Measurements from ENCODE around the gene NPFFR2.

The NPFFR2 gene

GRCh38 chr4:72031868-72032608 lies at the start of gene NPFFR2:
TSS of gene NPFFR2 (plus strand) at chr4:72032000. CDS start at chr4:72128592, 96,592 bp downstream.
- peaks cover 18% of the 10 kb centered on the region for H3K27me3 Mint-ChIP-seq
- H3K4me1 Mint-ChIP-seq (ENCODE audit: low read depth): no peaks in the 10 kb centered on the region
- H3K27ac Mint-ChIP-seq: no peak within 1 kb of the TSS
- H3K4me3 Mint-ChIP-seq: no peak within 1 kb of the TSS
- H3K9me3 Mint-ChIP-seq (ENCODE audit: low read depth): peaks cover 3% of the 10 kb centered on the region
- H3K36me3 Mint-ChIP-seq: no peaks in the 10 kb centered on the region

- H3K4me3 Mint-ChIP-seq: no peak overlapping the region
- peaks cover 12% of the 10 kb centered on the region for H3K9me3 Mint-ChIP-seq (ENCODE audit: low read depth)
- no peaks in the 10 kb centered on the region for H3K4me1 Mint-ChIP-seq (ENCODE audit: low read depth)
- H3K27me3 Mint-ChIP-seq: no peaks in the 10 kb centered on the region
- H3K27ac Mint-ChIP-seq: no peak overlapping the region
- H3K36me3 Mint-ChIP-seq: no peaks in the 10 kb centered on the region
Observed at GRCh38 chr4:71992571-71993312, 39.1 kb upstream of the NPFFR2 start.

GRCh38 chr4:71994559-71994958 lies 37.2 kb upstream of the NPFFR2 start:
- no peaks in the 10 kb centered on the region for H3K27me3 Mint-ChIP-seq
- H3K4me3 Mint-ChIP-seq: no peak overlapping the region
- H3K27ac Mint-ChIP-seq: no peak overlapping the region
- H3K9me3 Mint-ChIP-seq (ENCODE audit: low read depth): peaks cover 11% of the 10 kb centered on the region
- H3K36me3 Mint-ChIP-seq: no peaks in the 10 kb centered on the region
- H3K4me1 Mint-ChIP-seq (ENCODE audit: low read depth): no peaks in the 10 kb centered on the region

GRCh38 chr4:71995297-71995696 lies 36.5 kb upstream of the NPFFR2 start:
- H3K4me3 Mint-ChIP-seq: no peak overlapping the region
- no peak overlapping the region for H3K27ac Mint-ChIP-seq
- no peaks in the 10 kb centered on the region for H3K36me3 Mint-ChIP-seq
- H3K4me1 Mint-ChIP-seq (ENCODE audit: low read depth): no peaks in the 10 kb centered on the region
- H3K27me3 Mint-ChIP-seq: no peaks in the 10 kb centered on the region
- peaks cover 8% of the 10 kb centered on the region for H3K9me3 Mint-ChIP-seq (ENCODE audit: low read depth)

GRCh38 chr4:72006586-72006985 lies 25.2 kb upstream of the NPFFR2 start:
- Mint-ChIP-seq H3K4me3 (no peak overlapping the region), H3K27ac (no peak overlapping the region), H3K27me3 (no peaks in the 10 kb centered on the region), H3K36me3 (no peaks in the 10 kb centered on the region), H3K9me3 (ENCODE audit: low read depth) (no peaks in the 10 kb centered on the region), H3K4me1 (ENCODE audit: low read depth) (no peaks in the 10 kb centered on the region)

GRCh38 chr4:72011906-72012305 lies 19.9 kb upstream of the NPFFR2 start:
- no peaks in the 10 kb centered on the region for H3K9me3 Mint-ChIP-seq (ENCODE audit: low read depth)
- no peaks in the 10 kb centered on the region for H3K4me1 Mint-ChIP-seq (ENCODE audit: low read depth)
- no peaks in the 10 kb centered on the region for H3K27me3 Mint-ChIP-seq
- H3K27ac Mint-ChIP-seq: no peak overlapping the region
- no peaks in the 10 kb centered on the region for H3K36me3 Mint-ChIP-seq
- H3K4me3 Mint-ChIP-seq: no peak overlapping the region

- H3K4me3 Mint-ChIP-seq: no peak overlapping the region
- no peak overlapping the region for H3K27ac Mint-ChIP-seq
- H3K27me3 Mint-ChIP-seq: peaks cover 1% of the 10 kb centered on the region
- no peaks in the 10 kb centered on the region for H3K4me1 Mint-ChIP-seq (ENCODE audit: low read depth)
- H3K36me3 Mint-ChIP-seq: no peaks in the 10 kb centered on the region
- H3K9me3 Mint-ChIP-seq (ENCODE audit: low read depth): no peaks in the 10 kb centered on the region
Observed at GRCh38 chr4:72016011-72016410, 15.8 kb upstream of the NPFFR2 start.

GRCh38 chr4:72019688-72020087 lies 12.1 kb upstream of the NPFFR2 start:
- Mint-ChIP-seq H3K27me3 (peaks cover 4% of the 10 kb centered on the region), H3K4me1 (ENCODE audit: low read depth) (no peaks in the 10 kb centered on the region), H3K27ac (no peak overlapping the region), H3K9me3 (ENCODE audit: low read depth) (peaks cover 9% of the 10 kb centered on the region), H3K36me3 (no peaks in the 10 kb centered on the region), H3K4me3 (no peak overlapping the region)

- Mint-ChIP-seq H3K4me3 (no peak overlapping the region), H3K27ac (no peak overlapping the region), H3K36me3 (no peaks in the 10 kb centered on the region), H3K4me1 (ENCODE audit: low read depth) (no peaks in the 10 kb centered on the region), H3K27me3 (peaks cover 4% of the 10 kb centered on the region), H3K9me3 (ENCODE audit: low read depth) (peaks cover 9% of the 10 kb centered on the region)
Observed at GRCh38 chr4:72022553-72022952, 9.2 kb upstream of the NPFFR2 start.

- no peaks in the 10 kb centered on the region for H3K27me3 Mint-ChIP-seq
Observed at GRCh38 chr4:72055566-72055965, 23.8 kb downstream of the NPFFR2 start.

GRCh38 chr4:72063726-72064125 lies 31.9 kb downstream of the NPFFR2 start:
- no peaks in the 10 kb centered on the region for H3K27me3 Mint-ChIP-seq
- H3K4me3 Mint-ChIP-seq: no peak overlapping the region
- H3K9me3 Mint-ChIP-seq (ENCODE audit: low read depth): no peaks in the 10 kb centered on the region
- H3K27ac Mint-ChIP-seq: no peak overlapping the region
- H3K4me1 Mint-ChIP-seq (ENCODE audit: low read depth): no peaks in the 10 kb centered on the region
- H3K36me3 Mint-ChIP-seq: no peaks in the 10 kb centered on the region

More at GRCh38 chr4:72055566-72055965, 23.8 kb downstream of the NPFFR2 start:
- Mint-ChIP-seq H3K9me3 (ENCODE audit: low read depth) (no peaks in the 10 kb centered on the region), H3K4me1 (ENCODE audit: low read depth) (no peaks in the 10 kb centered on the region), H3K4me3 (no peak overlapping the region), H3K36me3 (no peaks in the 10 kb centered on the region), H3K27ac (no peak overlapping the region)

- peaks cover 1% of the 10 kb centered on the region for H3K9me3 Mint-ChIP-seq (ENCODE audit: low read depth)
- no peak overlapping the region for H3K27ac Mint-ChIP-seq
- H3K4me1 Mint-ChIP-seq (ENCODE audit: low read depth): no peaks in the 10 kb centered on the region
- H3K36me3 Mint-ChIP-seq: no peaks in the 10 kb centered on the region
- no peaks in the 10 kb centered on the region for H3K27me3 Mint-ChIP-seq
- H3K4me3 Mint-ChIP-seq: no peak overlapping the region
Observed at GRCh38 chr4:72067051-72067450, 35.3 kb downstream of the NPFFR2 start.

- no peaks in the 10 kb centered on the region for H3K27me3 Mint-ChIP-seq
- peaks cover 8% of the 10 kb centered on the region for H3K9me3 Mint-ChIP-seq (ENCODE audit: low read depth)
- H3K36me3 Mint-ChIP-seq: no peaks in the 10 kb centered on the region
- H3K4me3 Mint-ChIP-seq: no peak overlapping the region
- no peak overlapping the region for H3K27ac Mint-ChIP-seq
- no peaks in the 10 kb centered on the region for H3K4me1 Mint-ChIP-seq (ENCODE audit: low read depth)
Observed at GRCh38 chr4:72073816-72074215, 42.0 kb downstream of the NPFFR2 start.

GRCh38 chr4:72076562-72076961 lies 44.8 kb downstream of the NPFFR2 start:
- H3K4me1 Mint-ChIP-seq (ENCODE audit: low read depth): no peaks in the 10 kb centered on the region

GRCh38 chr4:72077346-72077745 lies 45.5 kb downstream of the NPFFR2 start:
- peaks cover 4% of the 10 kb centered on the region for H3K9me3 Mint-ChIP-seq (ENCODE audit: low read depth)
- no peak overlapping the region for H3K27ac Mint-ChIP-seq
- no peaks in the 10 kb centered on the region for H3K36me3 Mint-ChIP-seq
- no peaks in the 10 kb centered on the region for H3K27me3 Mint-ChIP-seq
- no peaks in the 10 kb centered on the region for H3K4me1 Mint-ChIP-seq (ENCODE audit: low read depth)
- no peak overlapping the region for H3K4me3 Mint-ChIP-seq

More at GRCh38 chr4:72076562-72076961, 44.8 kb downstream of the NPFFR2 start:
- Mint-ChIP-seq H3K27ac (no peak overlapping the region), H3K27me3 (no peaks in the 10 kb centered on the region), H3K36me3 (no peaks in the 10 kb centered on the region), H3K9me3 (ENCODE audit: low read depth) (peaks cover 8% of the 10 kb centered on the region), H3K4me3 (no peak overlapping the region)

All from activated naive CD8-positive, alpha-beta T cell (primary cell).